Bronchial epithelial cell (primary cell): Measurements from ENCODE around the gene MRPL39. TPM values are rescaled to one million over a fixed set of nuclear protein-coding genes. Genes with fewer than 3 reads are reported as not detected.

ENCODE experiments used
- DNase-seq: peaks from one replicate; pipeline ENCODE4 v3.0.0-alpha.2; 2010; ENCODE audit warnings: low read depth
- FAIRE-seq: peaks from 2 replicates; lab custom pipeline; 2011; peaks lifted over from hg19 to GRCh38; lab: Jason Lieb, UNC
- H3K27me3 ChIP-seq: 2 replicates; pipeline ENCODE4 v1.5.1; 2011; ENCODE audit warnings: low read length; ENCODE audit not compliant: control insufficient read depth, insufficient read depth
- H3K36me3 ChIP-seq: 2 replicates; pipeline ENCODE4 v1.5.1; 2011; ENCODE audit warnings: low read length; ENCODE audit not compliant: control insufficient read depth, insufficient read depth
- H3K4me3 ChIP-seq: 2 replicates; pipeline ENCODE4 v1.5.1; 2011; ENCODE audit warnings: mild to moderate bottlenecking, low read depth, low read length, control low read depth
- CTCF ChIP-seq: IDR thresholded peaks from 2 replicates; pipeline ENCODE4 v1.5.1; 2011; ENCODE audit warnings: mild to moderate bottlenecking, moderate library complexity, low read length, control low read depth, inconsistent platforms; ENCODE audit not compliant: insufficient read depth, severe bottlenecking
- total RNA-seq: library from RNA; depleted of rRNA; stranded (reverse); fragments of >200 nt; gene quantifications from 2 replicates; pipeline ENCODE4 v1.2.1, GENCODE V29; 2014

Gene MRPL39
- total RNA-seq, 1 donor from 2014 or later: 26.6 TPM

- H3K27me3 ChIP-seq: no peaks in the 10 kb centered on the region
- DNase-seq (no peak), FAIRE-seq (no peak)
- no peak overlapping the region for H3K4me3 ChIP-seq
- TF ChIP-seq CTCF: no peak
- no peaks in the 10 kb centered on the region for H3K36me3 ChIP-seq
Measured at GRCh38 chr21:25560891-25561290, 46.4 kb downstream of the MRPL39 start.

- H3K4me3 ChIP-seq: no peak overlapping the region
- no peaks in the 10 kb centered on the region for H3K27me3 ChIP-seq
- no peak for DNase-seq
- no peak for TF ChIP-seq CTCF
- no peak for FAIRE-seq
- H3K36me3 ChIP-seq: no peaks in the 10 kb centered on the region
Measured at GRCh38 chr21:25560271-25560685, 47.0 kb downstream of the MRPL39 start.

GRCh38 chr21:25559746-25560145 is 47.5 kb downstream of the MRPL39 start:
- DNase-seq: no peak
- no peak for TF ChIP-seq CTCF
- no peak for FAIRE-seq
- no peak overlapping the region for H3K4me3 ChIP-seq
- H3K27me3 ChIP-seq: no peaks in the 10 kb centered on the region
- no peaks in the 10 kb centered on the region for H3K36me3 ChIP-seq

GRCh38 chr21:25558123-25558522 is 49.2 kb downstream of the MRPL39 start:
- no peak for TF ChIP-seq CTCF
- no peaks in the 10 kb centered on the region for H3K36me3 ChIP-seq
- no peak for DNase-seq
- no peak overlapping the region for H3K4me3 ChIP-seq
- no peaks in the 10 kb centered on the region for H3K27me3 ChIP-seq
- FAIRE-seq: no peak

- FAIRE-seq (no peak), DNase-seq (no peak)
- TF ChIP-seq CTCF: no peak
- Histone ChIP-seq H3K4me3 (no peak overlapping the region), H3K36me3 (no peaks in the 10 kb centered on the region), H3K27me3 (no peaks in the 10 kb centered on the region)
Measured at GRCh38 chr21:25557180-25557579, 50.1 kb downstream of the MRPL39 start.

- Histone ChIP-seq H3K4me3 (no peak overlapping the region), H3K36me3 (no peaks in the 10 kb centered on the region), H3K27me3 (no peaks in the 10 kb centered on the region)
- FAIRE-seq (no peak), DNase-seq (no peak)
- TF ChIP-seq CTCF: no peak
Measured at GRCh38 chr21:25556091-25556490, 51.2 kb downstream of the MRPL39 start.
